CD4-positive, alpha-beta T cell treated with Interleukin-1 beta for 1 hour (primary cell): Measurements from ENCODE around the gene BMP8B.
"Not testable (repeated sequence)": the region's sequence is repeated elsewhere in the genome, so short reads cannot be mapped to it uniquely, and the experiment has no call there.

Experiments used
- DNase-seq, 2 donors: peaks; one replicate each; pipeline ENCODE4 v3.0.0-alpha.2; 2020 to 2022

Gene BMP8B

DNA sequence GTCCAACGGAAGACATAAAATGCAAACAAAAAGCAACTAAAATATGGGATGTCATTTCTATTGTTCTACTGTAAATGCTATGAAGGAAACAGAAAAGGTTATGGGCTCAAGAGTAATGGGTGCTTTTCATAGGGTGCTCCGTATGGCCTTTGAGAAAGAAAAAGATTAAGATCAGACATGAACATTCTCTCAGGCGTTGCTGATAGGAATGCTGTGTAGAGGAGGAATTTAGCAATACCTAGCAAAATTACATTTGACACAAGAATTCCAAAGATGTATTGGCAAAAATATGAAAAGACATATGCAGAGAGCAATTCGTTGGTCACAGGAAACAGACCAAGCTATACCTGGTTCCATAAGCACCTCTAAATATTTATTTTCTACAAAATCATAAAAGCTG is 11.8 kb downstream of the BMP8B start:
- DNase-seq: no peak

- no peak for DNase-seq
Observed at GRCh38 chr1:39776400-39776713, 12.3 kb downstream of the BMP8B start.

DNA sequence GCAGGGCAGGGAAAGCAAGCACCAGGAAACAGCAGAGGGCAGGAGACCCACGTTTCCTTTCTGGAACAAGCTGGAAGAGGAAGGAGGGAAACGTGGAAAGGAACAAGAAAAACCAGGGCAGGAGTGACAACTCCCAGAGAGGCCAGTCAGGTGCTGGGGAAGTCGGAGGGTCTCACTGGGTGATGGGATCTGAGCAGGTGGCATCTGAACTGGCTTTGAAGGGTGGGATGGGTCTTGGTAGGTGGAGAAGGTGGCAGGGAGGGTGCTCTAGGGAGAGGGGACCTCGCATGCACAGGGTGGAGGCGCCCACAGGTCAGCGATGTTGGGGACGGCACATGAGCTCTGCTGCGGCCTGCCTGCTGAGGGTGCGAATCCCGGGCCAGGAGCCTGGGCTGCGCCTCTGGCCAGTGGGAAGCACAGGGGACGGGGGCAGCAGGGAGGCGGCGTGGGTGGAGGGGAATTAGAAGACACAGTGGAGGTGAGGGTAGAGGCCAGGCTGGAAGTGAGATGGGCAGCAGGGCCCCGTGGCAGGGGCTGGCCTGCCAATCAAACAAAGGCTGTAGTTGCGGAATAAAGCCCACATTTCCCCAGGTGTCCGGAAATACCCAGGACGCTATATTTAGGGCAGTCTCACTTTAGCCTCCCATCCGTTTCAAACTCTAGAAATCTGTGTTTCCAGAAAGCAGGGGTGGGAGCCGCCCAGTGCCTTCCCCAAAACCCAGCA is 12.8 kb downstream of the BMP8B start:
- not testable (repeated sequence) for DNase-seq

GRCh38 chr1:39775141-39775540 is 13.5 kb downstream of the BMP8B start:
- DNase-seq: not testable (repeated sequence)

DNA sequence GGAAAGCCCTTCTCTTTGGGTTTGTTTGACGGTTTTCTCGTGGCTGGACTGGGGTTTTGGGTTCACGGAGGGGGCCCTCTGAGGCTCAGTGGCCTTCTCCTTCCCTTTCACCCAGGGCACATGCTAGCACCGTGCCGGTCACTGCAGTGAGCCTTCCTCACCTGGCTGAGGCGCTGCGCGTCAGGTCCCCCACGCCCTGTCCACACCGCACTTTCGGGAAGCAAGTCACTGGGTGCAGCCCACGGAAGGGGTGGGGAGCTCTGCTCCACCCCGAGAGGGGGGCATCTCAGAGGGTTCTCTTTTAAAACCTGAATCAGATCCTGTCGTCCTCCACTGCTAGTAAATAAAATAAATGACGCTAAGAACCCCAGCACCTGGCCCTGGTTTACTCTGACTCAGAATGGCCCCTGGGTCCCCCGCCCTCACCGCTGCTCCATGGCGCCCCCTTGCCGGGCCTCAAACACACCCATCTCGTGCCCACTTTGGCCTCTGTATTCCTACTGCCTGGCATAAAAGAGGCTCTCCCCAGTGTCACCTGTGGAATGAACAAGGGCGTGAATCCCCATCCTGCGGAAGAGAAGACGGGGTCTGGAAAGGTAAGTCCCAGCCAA is 15.2 kb downstream of the BMP8B start:
- DNase-seq: not testable (repeated sequence)

- DNase-seq: not testable (repeated sequence)
Observed at GRCh38 chr1:39771022-39771532, 17.6 kb downstream of the BMP8B start, which contains the start of gene OXCT2. TSS of gene OXCT2 (minus strand) at chr1:39771348. CDS start at chr1:39771255, 93 bp downstream.

DNA sequence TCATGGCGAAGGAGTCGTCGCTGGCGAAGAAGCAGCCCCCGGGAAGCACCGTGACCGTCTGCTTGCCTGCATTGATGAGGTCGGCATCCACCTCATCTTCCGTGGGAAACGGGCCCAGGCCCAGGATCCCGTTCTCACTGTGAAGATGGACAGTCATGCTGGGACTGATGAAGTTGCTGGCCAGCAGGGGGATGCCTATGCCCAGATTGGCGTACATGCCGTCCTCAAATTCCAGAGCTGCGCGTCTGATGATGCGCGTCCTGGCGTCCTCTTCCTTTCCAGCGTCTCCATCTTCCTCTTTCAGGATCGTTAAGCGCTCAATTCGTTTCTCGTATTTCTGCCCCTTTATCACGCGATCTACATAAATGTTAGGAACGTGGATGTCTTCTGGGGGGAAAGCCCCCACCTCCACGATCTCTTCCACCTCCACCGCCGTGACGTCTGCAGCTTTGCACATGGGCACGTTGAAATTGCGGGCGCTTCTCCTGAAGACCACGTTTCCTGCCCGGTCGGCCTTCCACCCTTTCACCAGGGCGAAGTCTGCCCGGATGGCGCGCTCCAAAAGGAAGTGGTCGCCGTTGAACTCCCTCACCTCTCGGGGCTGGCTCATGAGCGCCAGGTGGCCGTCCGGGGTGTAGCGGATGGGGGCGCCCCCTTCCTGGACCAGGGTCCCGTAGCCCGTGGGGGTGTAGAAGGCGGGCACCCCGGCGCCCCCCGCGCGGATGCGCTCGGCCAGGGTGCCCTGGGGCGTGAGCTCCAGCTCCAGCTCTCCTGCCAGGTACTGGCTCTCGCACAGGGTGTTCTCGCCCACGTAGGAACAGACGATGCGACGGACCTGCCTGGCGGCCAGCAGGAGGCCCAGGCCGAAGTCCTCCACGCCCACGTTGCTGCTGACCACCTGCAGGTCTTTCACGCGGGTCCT is 18.3 kb downstream of the BMP8B start:
- DNase-seq: peak in 1 of 2 donors; percentile 8

- not testable (repeated sequence) for DNase-seq
Observed at GRCh38 chr1:39769502-39769901, 19.2 kb downstream of the BMP8B start.

GRCh38 chr1:39766466-39766865 is 22.2 kb downstream of the BMP8B start:
- not testable (repeated sequence) for DNase-seq

GRCh38 chr1:39764512-39764911 is 24.2 kb downstream of the BMP8B start:
- DNase-seq: not testable (repeated sequence)

GRCh38 chr1:39763619-39764374 is 24.9 kb downstream of the BMP8B start:
- DNase-seq: not testable (repeated sequence)

DNA sequence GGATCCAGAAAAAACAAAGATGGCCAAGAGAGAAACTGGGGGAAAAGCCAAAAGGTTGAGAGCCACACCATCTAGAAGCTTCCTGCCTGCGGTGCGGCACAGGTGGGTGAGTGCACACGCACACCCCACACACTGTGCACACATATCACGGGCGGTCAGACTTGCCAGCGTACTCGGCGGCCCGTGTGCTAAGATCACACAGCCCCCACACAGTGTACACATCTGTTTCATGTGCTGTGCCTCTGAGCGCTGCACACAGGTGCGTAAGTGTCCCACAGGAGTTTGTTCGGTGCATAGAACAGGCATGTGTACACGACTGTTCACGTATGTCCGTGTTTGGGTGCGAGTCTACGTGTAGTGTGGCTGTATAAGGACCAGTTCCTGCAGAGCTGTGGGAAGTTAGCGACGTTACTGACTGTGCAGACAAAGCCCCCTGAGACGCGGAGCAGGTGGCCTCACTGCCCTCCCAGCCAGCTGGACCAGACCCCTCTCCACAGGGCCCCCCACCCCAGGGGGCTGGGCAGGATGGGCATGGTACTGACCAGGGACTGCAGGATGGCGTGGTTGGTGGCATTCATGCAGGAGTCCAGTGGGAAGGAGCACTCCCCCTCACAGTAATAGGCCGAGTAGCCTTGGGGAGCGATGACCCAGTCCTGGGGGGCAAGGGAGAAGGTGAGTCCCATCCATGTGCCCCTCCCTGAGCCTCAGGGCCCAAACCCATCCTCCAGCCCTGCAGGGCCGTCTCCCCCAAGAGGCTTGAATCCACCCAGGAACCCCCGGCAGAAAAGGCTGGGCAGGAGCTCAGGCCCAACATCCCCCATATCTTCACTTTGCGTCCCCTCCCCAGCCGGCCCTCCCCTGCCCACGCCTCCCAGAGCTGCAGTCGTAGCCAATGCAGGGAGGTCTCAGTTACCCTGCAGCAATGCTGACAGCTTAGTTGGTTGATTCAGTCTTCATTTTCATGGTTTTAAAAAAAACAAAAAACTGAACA is 25.8 kb downstream of the BMP8B start:
- DNase-seq: no peak

DNA sequence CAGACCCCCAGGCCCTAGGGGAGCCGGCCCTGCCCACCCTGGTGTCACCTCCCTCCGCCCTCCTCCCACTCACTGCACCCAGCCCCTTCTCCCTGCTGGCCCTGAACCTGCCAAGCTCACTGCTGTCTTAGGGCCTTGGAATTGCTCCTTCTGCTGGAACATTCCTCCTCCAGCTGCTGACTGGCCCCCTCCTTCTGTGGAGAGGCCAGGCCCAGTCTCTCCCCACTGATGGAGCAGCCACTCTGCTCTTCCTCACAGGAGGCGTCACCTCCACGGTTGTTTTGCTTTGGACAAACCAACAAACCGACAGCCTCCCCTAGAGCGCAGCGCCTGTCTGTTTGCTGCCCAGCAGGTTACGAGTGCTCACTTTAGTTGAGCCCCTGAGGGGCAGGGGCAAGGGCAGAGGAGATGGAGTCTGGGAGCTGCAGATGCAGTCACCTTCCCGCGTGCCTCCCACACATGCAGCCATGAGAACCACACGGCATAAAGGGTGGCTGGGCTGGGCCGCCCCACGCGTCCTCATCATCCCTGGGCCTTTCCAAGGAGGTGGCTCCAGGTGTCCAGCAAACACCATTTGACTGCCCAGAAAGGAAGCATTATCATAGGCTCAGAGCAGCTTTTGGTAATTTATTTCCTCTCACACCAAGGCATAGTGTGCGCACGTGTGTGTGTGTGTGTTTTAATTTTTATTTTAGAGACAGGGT is 27.0 kb downstream of the BMP8B start:
- DNase-seq: no peak

DNA sequence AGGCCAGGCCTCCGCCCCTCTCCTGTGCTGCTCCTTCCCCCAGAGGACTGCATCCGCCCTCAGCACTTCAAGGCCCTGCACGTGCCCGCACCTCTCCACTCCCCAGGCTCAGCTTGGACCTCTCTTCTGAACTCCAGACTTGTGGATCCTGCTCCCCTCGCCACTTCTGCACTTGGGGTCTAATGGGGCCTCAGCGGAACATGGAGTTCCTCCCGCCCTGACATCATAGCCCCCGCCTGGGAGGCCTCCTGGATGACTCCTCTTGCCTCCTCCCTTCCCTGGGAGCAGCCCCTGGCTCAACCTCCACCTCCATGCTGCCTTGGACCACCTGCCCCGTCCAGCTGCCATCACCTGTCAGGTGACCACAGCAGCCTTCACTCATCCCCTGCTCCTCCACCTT is 27.6 kb downstream of the BMP8B start:
- DNase-seq: no peak

GRCh38 chr1:39760074-39761008 is 28.3 kb downstream of the BMP8B start:
- DNase-seq: no peak

DNA sequence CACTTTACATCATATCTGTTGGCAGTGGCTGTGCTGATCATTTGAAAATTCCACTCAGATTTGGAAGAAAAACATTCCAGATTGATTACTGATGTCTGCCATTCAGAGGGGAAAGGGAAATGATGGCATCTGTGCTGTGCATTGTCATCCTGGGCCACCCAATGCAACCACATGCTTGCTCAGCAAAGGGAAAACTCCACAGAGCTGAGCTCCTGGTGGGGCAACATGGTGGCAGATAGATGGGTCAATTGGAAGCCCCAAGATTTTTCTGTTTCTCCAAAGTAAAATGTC is 29.3 kb downstream of the BMP8B start:
- DNase-seq: no peak

DNA sequence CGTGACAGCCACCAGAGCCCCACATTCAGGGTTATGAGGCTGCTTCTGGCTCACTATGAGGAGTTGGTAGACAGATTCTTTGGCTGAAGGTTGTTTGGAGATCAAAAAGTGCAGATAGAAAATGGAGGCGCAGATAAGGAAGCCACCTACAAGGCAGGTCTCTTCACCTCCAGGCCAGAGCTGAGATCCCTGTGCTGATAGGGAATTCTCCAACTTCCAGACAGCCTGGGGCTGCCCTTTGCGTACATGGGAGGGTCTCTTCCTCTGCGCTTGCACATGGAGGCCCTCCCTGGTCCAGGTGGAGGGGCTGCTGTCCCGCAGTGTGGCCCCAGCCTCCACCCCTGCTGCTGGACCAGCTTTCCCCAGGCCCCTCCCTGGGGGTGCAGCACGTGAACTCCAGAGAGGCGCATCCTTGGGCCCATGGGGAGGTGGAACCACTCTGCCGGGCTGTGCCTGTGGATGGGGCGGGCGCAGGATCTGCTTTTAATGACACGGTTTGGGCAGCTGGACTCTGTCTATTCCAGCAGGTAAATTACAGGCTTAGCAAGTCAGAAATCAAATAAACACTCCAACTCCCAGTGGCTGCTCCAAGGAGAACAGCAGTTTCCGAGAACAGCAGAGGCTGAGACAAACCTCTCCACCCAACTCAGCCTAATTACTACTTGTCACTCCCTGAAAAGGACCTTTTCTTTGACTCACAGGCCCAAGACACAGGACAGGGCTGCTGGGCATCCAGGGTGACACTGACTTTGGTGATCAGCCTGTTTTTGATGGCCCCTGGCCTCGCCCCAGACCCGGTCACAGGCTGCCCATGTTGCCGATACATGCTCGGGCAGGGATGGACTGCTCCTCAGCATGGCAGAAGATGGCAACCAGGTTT is 29.9 kb downstream of the BMP8B start:
- DNase-seq: no peak

- DNase-seq: no peak
Observed at GRCh38 chr1:39757501-39757900, 31.2 kb downstream of the BMP8B start.
